NCI-H1694 treated with DMSO at 0.1 percent for 48 hours (cell line): Measurements from ENCODE around the gene PHLDA3.

Experiments
- DNase-seq: peaks from one replicate; lab custom pipeline; 2025; lab: John Stamatoyannopoulos, UW

PHLDA3 gene

DNA sequence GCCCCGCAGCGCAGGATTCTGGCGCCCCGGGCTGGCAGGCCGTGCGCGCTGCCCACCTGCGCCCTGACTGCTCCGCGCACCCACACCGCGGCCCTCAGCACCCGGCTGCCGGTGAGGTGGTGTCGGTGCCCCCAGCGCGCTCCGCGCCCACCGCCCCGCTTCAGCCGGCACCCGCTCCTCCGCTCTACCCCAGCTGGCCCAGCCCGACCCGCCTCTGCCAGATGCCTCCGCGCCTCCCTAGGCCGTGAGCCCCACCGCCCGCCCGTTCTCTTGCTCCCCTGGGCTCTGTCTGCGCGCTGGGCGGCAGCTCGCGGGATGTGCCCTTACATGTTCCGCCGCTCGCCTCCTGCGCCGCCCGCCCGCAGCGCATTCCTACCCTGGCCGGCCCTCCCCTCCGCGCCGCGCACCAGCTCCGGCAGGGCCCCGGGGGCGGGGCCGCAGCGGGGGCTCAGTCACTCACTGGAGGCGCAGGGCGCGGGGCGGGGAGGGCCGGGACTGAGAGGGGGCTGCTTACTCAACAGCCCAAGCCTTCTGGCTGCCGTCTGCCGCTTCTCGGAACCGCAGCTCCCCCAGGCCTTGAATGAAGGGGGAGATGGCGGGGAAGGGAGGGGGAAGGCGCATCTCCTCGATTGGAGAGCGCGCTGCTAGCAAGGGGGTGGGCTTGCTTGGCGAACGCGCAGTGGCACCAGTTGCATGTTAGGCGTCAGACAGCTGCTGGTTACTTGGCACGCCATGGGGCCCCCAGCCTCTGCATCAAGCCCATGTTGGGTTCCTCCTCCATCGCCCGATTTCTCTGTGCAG lies at the start of gene PHLDA3:
TSS of gene PHLDA3 (minus strand) at position 345 of the 801 bp plus-strand sequence. CDS start 402 bp downstream, outside the sequence.
- DNase-seq = peak; percentile 89

DNA sequence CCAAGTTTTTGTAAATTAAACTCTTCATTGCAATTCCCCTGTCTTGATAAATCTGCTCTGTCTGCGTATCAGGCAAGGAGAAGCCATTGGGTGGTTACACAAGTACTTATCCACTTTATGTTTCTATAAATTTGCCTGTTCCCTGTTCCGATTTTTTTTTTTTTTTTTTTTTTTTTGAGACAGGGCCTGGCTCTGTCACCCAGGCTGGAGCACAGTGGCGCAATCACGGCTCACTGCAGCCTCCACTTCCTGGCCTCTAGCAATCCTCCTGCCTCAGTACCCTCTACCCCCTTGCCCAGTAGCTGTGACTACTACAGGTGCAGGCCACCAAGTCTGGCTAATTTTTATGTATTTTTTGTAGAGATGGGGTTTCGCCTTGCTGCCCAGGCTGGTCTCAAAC lies 49.1 kb upstream of the PHLDA3 start:
- DNase-seq = no peak

DNA sequence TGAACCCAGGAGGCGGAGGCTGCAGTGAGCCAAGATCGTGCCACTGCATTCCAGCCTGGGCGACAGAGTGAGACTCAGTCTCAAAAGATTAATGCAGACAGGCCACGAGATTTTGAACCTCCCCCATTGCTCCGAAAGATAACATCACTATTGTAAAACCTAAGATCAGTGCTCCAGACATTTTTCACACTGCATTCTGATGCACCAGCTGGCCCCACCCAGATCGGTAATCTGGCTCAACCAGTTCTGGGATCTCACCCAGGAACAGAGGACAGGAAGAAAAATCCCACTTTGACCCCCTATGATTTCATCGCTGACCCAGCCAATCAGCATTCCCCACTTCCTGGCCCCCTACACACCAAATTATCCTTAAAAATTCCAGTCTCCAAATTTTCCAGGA lies 48.6 kb upstream of the PHLDA3 start:
- DNase-seq = no peak

DNA sequence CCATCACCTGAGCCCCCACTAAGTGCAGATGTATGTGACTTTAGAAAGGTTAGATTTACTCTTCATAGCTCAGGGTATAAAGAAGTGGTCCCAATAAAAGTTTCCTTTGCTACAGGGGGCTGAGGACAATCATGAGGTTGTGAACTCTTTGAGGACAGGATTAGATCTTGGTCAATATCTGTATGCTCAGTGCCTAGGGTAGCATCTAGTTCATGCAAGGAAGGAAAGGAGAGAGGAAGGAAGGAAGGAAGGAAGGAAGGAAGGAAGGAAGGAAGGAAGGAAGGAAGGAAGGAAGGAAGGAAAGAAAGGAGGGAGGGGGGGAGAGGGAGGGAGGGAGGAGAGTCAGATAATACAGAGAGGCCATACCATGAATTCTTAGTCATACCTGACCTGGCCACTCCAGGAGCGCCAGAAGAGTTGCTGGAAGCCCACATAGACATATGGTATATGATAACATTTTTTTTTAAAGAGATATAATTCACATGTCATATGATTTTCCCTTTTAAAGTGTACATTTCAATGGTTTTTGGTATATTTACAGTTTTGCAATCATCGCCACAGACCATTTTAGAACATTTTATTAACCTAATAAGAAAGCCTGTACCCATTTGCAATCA lies 47.6 kb upstream of the PHLDA3 start:
- DNase-seq = no peak

DNA sequence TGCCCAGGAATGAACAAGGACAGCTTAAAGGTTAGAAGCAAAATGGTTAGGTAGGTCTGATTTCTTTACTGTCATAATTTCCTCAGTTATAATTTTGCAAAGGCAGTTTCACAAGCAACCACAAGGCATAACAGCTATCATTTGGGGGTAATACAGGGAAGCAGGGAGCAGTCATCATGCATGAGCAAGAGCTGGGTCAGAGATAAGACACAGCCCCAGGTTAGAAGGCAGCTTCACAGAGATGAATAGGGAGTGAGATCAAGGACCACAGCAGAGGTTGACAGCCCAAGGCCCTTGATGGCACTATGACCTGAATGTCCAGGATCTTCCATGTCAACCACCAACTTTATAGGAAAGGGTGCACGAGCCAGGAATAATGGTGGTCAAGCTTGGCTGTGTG lies 46.9 kb upstream of the PHLDA3 start:
- no peak for DNase-seq

DNA sequence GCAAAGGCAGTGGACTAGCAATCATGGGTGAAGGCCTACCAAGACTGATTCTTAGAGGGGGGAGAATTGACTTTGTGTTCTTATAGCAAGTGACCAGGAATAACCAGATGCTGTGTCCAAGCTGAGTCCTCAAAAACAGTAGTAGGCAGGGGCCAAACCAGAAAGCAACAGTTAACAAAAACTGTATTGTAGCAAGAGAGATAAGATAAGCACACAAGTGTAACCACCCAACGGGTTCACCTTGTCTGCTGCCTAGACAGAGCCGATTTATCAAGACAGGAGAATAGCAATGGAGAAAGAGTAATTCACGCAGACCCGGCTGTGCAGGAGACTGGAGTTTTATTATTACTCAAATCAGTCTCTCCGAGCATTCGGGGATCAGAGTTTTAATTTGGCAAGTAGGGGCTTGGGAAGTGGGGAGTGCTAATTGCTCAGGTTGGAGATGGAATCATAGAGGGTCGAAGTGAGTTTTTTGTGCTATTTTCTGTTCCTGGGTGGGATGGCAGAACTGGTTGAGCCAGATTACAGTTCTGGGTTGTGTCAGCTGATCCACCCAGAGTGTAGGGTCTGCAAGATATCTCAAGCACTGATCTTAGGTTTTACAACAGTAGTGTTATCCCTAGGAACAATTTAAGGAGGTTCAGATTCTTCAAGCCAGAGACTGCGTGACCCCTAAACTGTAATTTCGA lies 46.2 kb upstream of the PHLDA3 start:
- no peak for DNase-seq

DNA sequence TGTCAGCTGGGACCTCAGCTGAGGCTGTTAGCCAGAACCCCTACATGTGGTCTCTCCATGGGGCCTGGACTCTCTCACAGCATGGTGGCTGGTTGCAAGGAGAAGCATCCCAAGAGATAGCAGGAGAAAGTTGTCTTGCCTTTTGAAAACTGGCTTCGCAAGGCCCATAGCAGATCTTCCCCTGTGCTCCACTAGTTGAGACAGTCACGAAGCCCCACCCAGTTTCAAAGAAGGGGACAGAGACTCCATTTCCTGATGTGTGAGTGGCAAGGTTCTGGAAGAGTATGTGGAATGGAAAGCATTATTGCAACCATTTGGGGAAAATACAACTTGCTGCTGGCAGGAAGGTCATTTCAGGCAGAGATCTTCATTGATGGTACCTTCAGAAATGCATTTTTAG lies 45.5 kb upstream of the PHLDA3 start:
- no peak for DNase-seq

DNA sequence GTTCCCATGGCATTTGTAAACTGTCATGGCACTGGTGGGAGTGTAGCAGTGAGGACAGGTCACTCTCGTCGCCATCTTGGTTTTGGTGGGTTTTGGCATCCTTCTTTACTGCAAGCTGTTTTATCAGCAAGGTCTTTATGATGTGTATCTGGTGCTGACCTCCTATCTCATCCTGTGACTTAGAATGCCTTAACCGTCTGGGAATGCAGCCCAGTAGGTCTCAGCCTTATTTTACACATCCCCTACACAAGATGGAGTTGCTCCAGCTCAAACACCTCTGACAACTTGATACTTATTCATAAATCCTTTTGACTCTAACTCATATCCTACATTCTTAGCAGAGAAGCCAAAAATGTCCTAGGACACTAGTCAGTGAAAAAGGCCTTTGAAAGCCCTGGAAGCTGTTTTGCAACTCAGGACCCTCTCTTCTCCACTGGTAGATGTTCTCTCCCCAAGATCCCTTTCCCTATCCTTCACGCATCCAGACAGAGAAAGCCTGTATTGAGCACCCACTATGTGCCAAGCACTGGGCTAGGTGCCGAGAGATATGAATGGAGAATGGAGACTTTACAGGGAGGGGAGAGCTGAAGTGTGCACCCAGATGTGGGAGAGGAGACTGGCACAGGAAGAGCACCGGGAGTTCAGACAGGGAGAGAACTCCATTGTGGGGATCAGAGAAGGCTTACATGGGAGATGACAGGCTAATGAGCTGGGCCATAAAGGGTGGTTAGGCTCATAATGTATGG lies 44.7 kb upstream of the PHLDA3 start:
- DNase-seq = no peak

DNA sequence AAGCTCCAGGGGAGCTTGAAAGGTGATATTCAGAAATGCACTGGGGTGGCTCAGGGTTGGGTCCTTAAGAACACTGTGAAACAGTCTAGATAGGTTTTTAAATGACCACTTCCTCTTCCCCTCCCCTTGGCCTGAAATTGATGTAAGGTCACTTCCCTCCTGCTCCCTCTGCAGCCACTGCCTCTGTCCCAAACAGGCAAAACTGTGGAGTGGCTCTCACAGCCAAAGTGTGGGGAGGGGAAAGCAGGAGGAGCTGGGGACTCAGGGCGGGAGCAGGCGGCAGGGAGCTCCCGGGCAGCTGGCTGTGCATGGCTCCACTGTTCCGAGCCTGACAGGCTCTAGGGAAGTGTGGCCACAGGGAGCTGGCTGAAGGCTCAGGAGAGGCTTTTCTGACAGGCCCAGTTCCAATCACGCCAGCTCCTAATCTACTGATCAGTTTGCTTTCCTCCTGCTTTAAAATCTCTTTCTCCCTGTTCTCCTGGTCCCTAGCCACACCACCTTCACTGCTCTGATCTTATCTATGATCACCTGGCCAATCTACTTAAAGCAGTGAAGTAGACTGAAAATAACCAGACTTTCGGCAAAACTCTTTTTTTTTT lies 43.1 kb upstream of the PHLDA3 start:
- DNase-seq = no peak

DNA sequence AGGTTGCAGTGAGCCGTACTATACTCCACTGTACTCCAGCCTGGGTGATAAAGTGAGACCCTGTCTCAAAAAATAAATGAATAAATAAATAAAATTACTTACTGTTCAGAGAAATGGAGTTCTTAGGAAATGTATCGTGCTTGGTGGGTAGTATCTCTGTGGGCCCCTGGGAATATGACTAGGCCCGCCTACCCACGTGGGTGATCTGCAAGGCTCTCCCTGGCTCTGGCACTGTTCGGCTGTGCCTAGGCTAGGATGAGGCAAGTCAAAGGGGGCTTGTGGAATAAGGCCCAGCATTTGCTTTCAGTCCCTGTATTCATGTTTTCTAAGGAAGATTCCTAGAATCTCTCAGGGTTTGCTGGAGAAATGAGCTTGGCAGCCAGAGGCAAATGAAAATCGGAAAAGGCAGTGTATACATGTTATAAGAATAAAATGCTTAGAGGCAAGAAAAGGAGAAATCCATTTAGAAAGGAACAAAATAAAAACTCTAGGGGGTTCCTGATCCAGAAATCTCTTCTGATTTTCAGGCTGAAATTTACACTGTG lies 42.5 kb upstream of the PHLDA3 start:
- DNase-seq = no peak

DNA sequence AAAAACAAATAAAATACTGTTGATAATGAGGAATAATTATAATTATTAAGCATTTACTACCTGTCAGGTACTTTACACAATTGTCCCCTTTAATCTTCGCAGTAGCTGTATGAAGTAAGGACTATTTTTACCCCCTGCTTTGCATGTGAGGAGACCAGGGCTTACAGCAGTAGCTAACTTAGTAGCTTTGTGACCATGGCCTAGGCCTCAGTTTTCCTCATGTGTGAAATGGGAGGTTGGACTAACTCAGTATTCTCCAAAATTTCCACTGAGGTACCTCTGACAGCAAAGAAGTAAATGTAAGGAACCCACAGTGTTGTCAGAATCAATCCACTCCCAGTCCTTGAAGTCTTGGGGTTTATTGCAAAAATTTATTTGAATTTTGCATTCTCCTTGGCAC lies 41.7 kb upstream of the PHLDA3 start:
- DNase-seq = no peak

DNA sequence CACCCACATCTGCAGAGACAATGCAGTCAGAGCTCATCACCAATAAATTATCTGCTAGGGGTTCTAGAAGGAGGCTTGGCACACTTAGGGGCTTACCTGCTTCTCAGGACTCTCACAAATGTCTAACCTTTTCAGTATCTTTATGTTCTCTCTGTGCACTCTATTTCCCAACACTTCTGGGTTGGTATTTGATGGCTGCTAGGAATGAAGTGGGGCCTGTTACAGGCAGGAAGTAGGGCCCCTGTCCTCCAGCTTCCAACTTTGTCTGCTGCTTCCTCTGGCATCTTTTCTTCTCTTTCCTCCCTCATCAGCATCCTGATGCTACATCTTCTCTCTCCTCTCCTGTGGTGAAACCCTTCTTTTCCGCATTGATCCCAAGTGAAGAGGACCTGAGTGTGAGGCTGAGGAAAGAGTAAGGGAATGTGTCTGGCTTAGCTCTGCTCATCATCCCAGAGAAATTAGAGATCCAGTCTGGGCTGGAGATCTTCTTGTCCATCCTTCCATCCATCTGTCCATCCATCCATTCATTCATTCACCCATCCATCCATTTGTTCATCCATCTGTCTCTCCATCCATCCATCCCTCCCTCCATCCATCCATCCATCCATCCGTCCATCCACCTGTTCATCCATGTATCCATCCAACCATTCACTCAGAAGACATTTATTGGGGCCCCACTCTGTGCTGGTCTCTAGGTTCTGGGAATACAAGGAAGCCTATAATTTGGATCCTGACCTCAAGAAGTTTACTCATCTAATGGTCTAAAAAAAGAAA lies 40.8 kb upstream of the PHLDA3 start:
- no peak for DNase-seq

DNA sequence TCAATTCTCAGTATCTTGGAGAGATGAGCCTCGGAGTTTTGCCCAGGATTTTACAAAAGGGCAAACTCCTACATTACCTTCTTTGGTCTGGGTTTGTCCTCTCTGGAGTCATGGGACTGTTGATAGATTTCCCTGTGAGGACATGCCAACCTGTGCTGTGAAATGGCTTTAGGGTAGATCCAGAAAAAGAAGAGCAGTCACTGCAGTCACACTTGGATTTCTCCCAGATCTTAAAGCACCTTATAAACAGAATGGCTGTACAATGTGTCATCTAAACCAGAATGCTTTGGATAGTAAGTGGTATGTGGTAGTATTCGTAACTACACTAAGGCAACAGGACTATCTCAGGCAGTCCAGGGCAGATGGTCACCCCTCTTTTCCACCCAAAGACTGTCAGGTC lies 39.8 kb upstream of the PHLDA3 start:
- no peak for DNase-seq

DNA sequence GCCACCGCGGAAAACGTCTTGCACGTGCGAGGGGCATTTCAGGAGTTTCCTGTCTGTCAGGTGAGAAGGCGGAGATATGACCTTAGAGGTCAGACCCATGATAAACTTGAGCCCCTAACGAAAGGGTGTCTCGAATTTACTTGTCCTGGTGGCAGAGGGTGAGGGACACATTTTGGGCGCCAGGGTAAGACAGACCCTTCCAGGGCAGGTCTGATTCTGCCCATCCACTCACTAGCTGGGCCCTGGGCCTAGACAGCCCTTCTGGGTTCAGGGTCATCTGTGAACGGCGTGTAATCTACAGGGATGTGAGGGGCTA lies 38.3 kb upstream of the PHLDA3 start:
- no peak for DNase-seq

DNA sequence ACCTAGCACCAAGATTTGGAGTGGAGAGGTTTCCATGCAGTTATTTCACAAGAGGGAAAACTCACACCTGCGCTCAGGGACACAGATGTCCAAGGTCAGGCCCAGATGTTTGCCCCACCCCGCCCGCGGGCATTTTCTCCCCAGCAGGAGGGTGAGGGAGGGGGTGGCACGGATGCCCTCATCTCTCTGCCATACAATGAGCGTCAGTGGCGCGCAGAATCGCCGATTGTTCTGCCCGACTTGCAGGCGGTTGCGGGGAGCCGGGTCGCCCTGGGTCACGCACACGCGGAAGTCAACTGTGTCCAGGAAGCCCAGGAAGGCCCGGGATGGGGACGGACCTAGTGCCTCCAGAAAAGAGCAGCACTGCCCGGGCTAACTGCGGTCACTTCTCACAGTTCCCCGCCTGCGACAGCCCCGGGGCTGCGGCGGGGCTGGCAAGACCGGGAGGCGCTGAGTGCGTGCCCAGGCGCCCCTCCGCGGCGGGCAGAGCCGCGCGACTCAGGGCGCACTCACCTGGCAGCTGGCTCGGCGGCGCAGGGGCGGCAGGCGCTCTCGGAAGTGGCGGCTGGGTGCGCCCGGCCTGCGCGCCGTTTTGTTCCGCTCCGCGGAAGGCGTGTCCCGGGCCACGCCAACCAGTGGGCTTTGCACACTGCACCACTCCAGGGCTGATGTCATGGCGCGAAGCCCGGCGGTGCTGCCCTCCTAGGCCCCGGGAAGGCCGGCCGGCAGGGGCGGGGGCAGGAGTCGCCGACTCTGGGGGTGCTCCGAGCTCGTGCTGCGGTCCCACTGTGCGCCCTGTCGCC lies 37.8 kb upstream of the PHLDA3 start, which contains the start of gene CSRP1:
TSS of gene CSRP1 (minus strand) at position 567 of the 803 bp plus-strand sequence. CDS start 10,820 bp downstream, outside the sequence.
- peak; percentile 44 for DNase-seq

DNA sequence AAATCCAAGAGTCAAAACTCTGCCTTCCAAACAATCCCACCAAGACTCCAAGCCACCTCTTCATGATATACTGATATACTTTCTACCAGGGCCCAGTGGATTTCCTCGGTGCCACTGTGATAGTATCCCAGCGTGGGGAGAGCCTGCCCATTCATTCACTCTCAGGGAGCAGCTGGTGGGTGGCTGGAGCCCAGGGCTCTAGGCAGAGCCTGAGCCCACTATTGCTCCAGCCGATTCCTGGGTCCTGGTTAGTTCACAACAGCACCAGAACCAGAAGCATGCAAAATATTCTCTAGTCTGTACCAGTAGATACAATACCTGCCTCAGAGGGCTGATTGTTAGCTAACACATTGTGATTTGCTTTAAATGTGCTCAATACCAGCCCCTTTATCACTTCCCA lies 37.1 kb upstream of the PHLDA3 start:
- DNase-seq = no peak

DNA sequence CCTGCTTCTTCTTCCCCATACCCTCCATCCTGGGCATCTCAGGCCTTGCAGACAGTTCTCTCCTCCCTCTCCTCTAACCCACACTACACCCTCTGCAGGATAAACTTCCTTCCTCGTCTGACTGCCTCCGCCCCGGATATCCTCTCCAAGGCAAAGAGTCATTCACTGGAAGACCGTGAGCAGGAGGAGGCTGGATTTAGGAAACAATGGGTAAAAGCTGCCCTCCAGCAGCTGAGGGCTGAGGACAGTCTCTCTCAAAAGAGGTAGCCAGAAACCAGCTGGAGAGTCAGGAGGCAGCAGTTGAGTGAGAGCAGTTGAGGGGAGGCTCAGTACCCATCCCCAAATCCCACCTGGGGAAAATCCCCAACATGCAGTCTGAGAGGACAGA lies 36.5 kb upstream of the PHLDA3 start:
- DNase-seq = no peak

DNA sequence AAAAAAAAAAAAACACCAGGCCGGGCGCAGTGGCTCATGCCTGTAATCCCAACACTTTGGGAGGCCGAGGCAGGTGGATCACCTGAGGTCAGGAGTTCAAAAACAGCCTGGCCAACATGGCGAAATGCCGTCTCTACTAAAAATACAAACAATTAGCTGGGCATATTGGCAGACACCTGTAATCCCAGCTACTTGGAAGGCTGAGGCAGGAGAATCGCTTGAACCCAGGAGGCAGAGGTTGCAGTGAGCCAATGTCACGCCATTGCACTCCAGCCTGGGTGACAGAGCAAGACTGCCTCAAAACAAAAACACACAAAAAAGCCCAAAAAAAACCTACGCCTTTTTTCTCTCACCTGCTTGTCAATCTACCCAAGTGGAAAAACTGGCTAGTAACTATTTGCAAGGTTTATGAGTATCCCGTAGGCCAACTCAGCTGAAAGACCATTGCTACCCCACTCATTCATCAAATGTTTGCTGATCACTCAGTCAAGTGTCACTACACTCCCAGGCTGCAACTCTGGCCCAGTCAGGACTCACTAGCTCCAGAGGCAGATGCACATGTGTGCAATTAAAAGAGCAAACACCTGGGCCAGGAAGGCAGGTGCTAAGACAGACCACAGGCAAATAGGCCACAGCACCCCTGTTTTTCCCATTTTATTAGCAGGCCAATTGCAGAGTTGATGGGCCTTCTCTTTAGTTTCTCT lies 36.0 kb upstream of the PHLDA3 start:
- no peak for DNase-seq

DNA sequence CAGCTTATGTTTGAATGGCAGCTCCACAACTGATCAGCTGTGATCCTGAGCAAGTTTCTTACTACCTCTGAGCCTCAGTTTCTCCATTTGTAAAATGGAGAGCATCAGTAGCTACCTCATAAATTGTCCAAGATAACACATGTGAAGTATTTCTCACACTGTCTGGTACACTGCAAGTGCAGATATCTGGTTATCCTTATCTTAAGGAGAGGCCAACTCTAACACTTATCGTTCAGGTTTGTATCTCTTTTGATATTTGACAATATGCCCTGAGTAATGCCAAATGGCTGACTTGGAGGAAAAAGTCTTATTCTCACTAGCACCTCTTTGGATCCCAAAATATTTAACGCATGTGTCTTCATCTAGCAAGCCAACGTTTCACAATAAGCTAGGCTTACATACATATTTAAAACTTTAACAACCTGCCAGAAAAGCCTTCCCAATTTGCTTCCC lies 35.2 kb upstream of the PHLDA3 start:
- no peak for DNase-seq
